DOHH2 (cell line): ENCODE data around the gene CLDN18.

Source experiments
- H3F3A ChIP-seq: fragments of 200-600 bp; sonication (generic), shearing (Covaris generic); 2 replicates; pipeline ENCODE4 v1.6.0; 2016; ENCODE audit warnings: antibody characterized with exemption, mild to moderate bottlenecking; ENCODE audit not compliant: control insufficient read depth, insufficient read depth
- H3K27ac ChIP-seq: fragments of 200-600 bp; sonication (generic); 2 replicates; pipeline ENCODE4 v1.5.1; 2014; ENCODE audit warnings: low read depth, mild to moderate bottlenecking, low read length, moderate library complexity
- H3K27me3 ChIP-seq: fragments of 200-600 bp; sonication (generic); 2 replicates; pipeline ENCODE4 v1.6.1; 2014; ENCODE audit warnings: mild to moderate bottlenecking, low read length, mixed read lengths; ENCODE audit not compliant: control insufficient read depth
- H3K36me3 ChIP-seq: fragments of 200-600 bp; sonication (generic); 2 replicates; pipeline ENCODE4 v1.6.1; 2014; ENCODE audit warnings: mild to moderate bottlenecking, low read length, moderate library complexity, mixed read lengths; ENCODE audit not compliant: control insufficient read depth
- H3K4me1 ChIP-seq: fragments of 200-600 bp; sonication (generic); 2 replicates; pipeline ENCODE4 v1.6.1; 2014; ENCODE audit warnings: mild to moderate bottlenecking, low read length, mixed read lengths; ENCODE audit not compliant: control insufficient read depth
- H3K4me2 ChIP-seq: fragments of 200-600 bp; sonication (generic); 2 replicates; pipeline ENCODE4 v1.6.0; 2014; ENCODE audit warnings: mild to moderate bottlenecking, low read length, moderate library complexity
- H3K4me3 ChIP-seq: fragments of 200-600 bp; sonication (generic); 2 replicates; pipeline ENCODE4 v1.5.1; 2014; ENCODE audit warnings: mild to moderate bottlenecking, low read length, mixed read lengths
- H3K79me2 ChIP-seq: fragments of 200-600 bp; sonication (generic); 2 replicates; pipeline ENCODE4 v1.6.1; 2014; ENCODE audit warnings: mild to moderate bottlenecking, low read length, mixed read lengths; ENCODE audit not compliant: control insufficient read depth
- H3K9me2 ChIP-seq: fragments of 200-600 bp; sonication (generic); replicated peaks from 2 replicates; pipeline ENCODE4 v1.6.1; 2014; ENCODE audit warnings: mild to moderate bottlenecking, low read length, mixed read lengths; ENCODE audit not compliant: control insufficient read depth
- H3K9me3 ChIP-seq: fragments of 200-600 bp; sonication (generic); 2 replicates; pipeline ENCODE4 v1.6.1; 2014; ENCODE audit warnings: antibody characterized with exemption, low read length, mixed read lengths; ENCODE audit not compliant: control insufficient read depth, insufficient read depth
- H4K20me1 ChIP-seq: fragments of 200-600 bp; sonication (generic); 2 replicates; pipeline ENCODE4 v1.6.0; 2014; ENCODE audit warnings: low read depth, mild to moderate bottlenecking, antibody characterized with exemption, low read length, moderate library complexity; ENCODE audit not compliant: control insufficient read depth, insufficient read depth
- CTCF ChIP-seq: fragments of 200-600 bp; sonication (generic); IDR thresholded peaks from one replicate; pipeline ENCODE4 v1.5.1; 2014; ENCODE audit warnings: antibody characterized with exemption, mild to moderate bottlenecking, low read depth, low read length; ENCODE audit not compliant: poor library complexity, severe bottlenecking
- EZH2phosphoT487 ChIP-seq: fragments of 200-600 bp; sonication (generic); IDR thresholded peaks from 2 replicates; pipeline ENCODE4 v1.6.1; 2017; ENCODE audit warnings: borderline replicate concordance, mild to moderate bottlenecking, antibody characterized with exemption, low read length, moderate library complexity, mixed read lengths

CLDN18 gene

GRCh38 chr3:138060792-138061191, 50.8 kb downstream of the CLDN18 start:
- no peaks in the 10 kb centered on the region for H3K9me2 ChIP-seq
- H3K79me2 ChIP-seq, result no peaks in the 10 kb centered on the region
- no peak overlapping the region for H3K27ac ChIP-seq
- no peaks in the 10 kb centered on the region for H3F3A ChIP-seq
- H3K4me3 ChIP-seq, result no peak overlapping the region
- TF ChIP-seq EZH2phosphoT487 (no peak), CTCF (no peak)
- H3K27me3 ChIP-seq, result no peaks in the 10 kb centered on the region; the same call in 1 of the 2 replicates
- no peaks in the 10 kb centered on the region for H3K9me3 ChIP-seq
- H3K36me3 ChIP-seq, result no peaks in the 10 kb centered on the region
- H3K4me1 ChIP-seq, result peaks cover 12% of the 10 kb centered on the region
- peak overlapping the region; percentile 36 for H3K4me2 ChIP-seq
- H4K20me1 ChIP-seq, result no peaks in the 10 kb centered on the region

GRCh38 chr3:138062037-138062436, 52.1 kb downstream of the CLDN18 start:
- TF ChIP-seq CTCF (no peak), EZH2phosphoT487 (no peak)
- Histone ChIP-seq H3K36me3 (no peaks in the 10 kb centered on the region), H3F3A (no peaks in the 10 kb centered on the region), H3K79me2 (no peaks in the 10 kb centered on the region), H3K27ac (no peak overlapping the region), H3K4me3 (no peak overlapping the region), H4K20me1 (no peaks in the 10 kb centered on the region), H3K4me2 (no peak overlapping the region), H3K9me3 (no peaks in the 10 kb centered on the region), H3K9me2 (no peaks in the 10 kb centered on the region), H3K4me1 (peaks cover 12% of the 10 kb centered on the region), H3K27me3 (no peaks in the 10 kb centered on the region; the same call in 1 of the 2 replicates)

- Histone ChIP-seq H3K36me3 (no peaks in the 10 kb centered on the region), H3K79me2 (no peaks in the 10 kb centered on the region), H3K4me3 (no peak overlapping the region), H3K4me1 (peaks cover 12% of the 10 kb centered on the region), H3F3A (no peaks in the 10 kb centered on the region), H3K27ac (no peak overlapping the region), H3K4me2 (no peak overlapping the region), H3K9me2 (no peaks in the 10 kb centered on the region), H3K9me3 (no peaks in the 10 kb centered on the region), H4K20me1 (no peaks in the 10 kb centered on the region), H3K27me3 (no peaks in the 10 kb centered on the region; the same call in 1 of the 2 replicates)
- TF ChIP-seq EZH2phosphoT487, result no peak
- TF ChIP-seq CTCF, result no peak
Observed at GRCh38 chr3:138062626-138063025, 52.7 kb downstream of the CLDN18 start.
